ENCODE data around the gene CST2.

Gene CST2

DNA sequence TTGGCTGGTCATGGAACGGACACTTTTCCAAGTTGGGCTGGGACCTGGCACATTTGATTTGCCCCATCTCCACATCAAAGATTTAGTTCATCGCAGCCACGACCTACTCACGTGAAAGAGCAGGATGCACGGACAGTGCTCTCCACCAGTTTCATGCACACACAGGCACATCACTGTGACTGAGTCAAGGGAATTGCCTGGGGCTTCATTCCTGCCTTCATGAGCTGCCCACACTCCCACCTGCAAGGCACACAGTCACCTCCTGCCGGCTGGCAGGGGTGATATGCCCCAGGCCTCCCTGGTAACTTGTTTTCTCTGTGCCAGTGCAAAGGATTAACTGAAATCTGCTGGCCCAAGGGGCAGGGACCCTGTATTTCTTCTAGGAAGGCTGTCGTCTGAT, 52.4 kb downstream of the CST2 start:
- H3K9me3 ChIP-seq = no peaks in the 10 kb centered on the region
- H3K4me3 ChIP-seq = no peak overlapping the region
- TF ChIP-seq Cebpa-rat (IDR thresholded peaks at IDR 0.05) = no peak
- H4K20me1 ChIP-seq = no peaks in the 10 kb centered on the region
- H3K27me3 ChIP-seq = no peaks in the 10 kb centered on the region
- H3K36me3 ChIP-seq = no peaks in the 10 kb centered on the region
- H3K4me1 ChIP-seq = peaks cover 48% of the 10 kb centered on the region
- no peak overlapping the region for H3K27ac ChIP-seq
- no peak overlapping the region for H3K9ac ChIP-seq
- H3K4me2 ChIP-seq = no peak overlapping the region

Data from BLaER1 (cell line).